A549 (cell line): ENCODE measurements around the gene SNAP91.

Experiments used
- CEBPB ChIP-seq, 2 experiments: fragments of >200 bp in 1 of 2; sonication (Bioruptor Twin) in 1 of 2; formaldehyde crosslinking in 1 of 2; IDR thresholded peaks; 2 replicates each; pipeline ENCODE4 v1.6.1; 2012 to 2016
- CTCF ChIP-seq: fragments of >200 bp; sonication (Bioruptor Twin); formaldehyde crosslinking; IDR thresholded peaks from 3 replicates; pipeline ENCODE4 v1.5.1; 2016
- E2F6 ChIP-seq: IDR thresholded peaks from 2 replicates; pipeline ENCODE4 v1.6.1; 2012; ENCODE audit warnings: low read depth, borderline replicate concordance
- EP300 ChIP-seq, 2 experiments: fragments of >200 bp; sonication (Bioruptor Twin); formaldehyde crosslinking; IDR thresholded peaks; 2 replicates in 1 of 2; 3 replicates in 1 of 2; pipeline ENCODE4 v1.6.1; 2016 to 2017
- FOSL2 ChIP-seq, 2 experiments: fragments of 450-650 bp in 1 of 2; fragments of >200 bp in 1 of 2; sonication (Bioruptor Twin) in 1 of 2; formaldehyde crosslinking; IDR thresholded peaks; 2 replicates each; pipeline versions ENCODE4 v1.5.0 to v1.6.1; 2016 to 2020; ENCODE audit warnings: mild to moderate bottlenecking in 1 of 2, moderate library complexity in 1 of 2
- PBX3 ChIP-seq: IDR thresholded peaks from 2 replicates; pipeline ENCODE4 v1.6.1; 2012
- POLR2A ChIP-seq: IDR thresholded peaks from 2 replicates; pipeline ENCODE4 v1.6.1; 2012; ENCODE audit warnings: mild to moderate bottlenecking, low read length
- TF ChIP-seq, protein P1 (sequence below): fragments of 450-650 bp; IDR thresholded peaks from 2 replicates; pipeline ENCODE4 v1.6.1; 2014; ENCODE audit warnings: antibody characterized with exemption

DNA sequence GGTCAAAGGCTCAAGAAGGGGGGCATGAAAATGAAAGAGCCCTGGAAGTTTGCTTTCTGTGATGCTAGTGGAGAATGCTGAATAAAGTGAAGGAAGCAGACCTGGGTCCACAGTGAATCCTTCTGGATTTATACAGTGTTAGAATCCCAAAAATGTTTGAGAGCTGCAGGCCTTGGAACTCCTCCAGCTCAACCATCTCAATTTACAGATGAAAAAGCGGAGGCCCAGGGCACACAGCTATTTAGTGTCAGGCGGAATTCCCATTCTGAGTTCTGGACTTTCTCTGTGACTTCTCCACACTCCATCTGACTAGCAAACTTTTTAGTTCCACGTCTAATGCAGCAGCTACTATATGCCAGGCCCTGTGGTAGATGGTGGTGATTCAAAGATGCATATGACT, 198.1 kb downstream of the SNAP91 start:
- TF ChIP-seq CEBPB (IDR thresholded peaks at IDR 0.05) (no peak), EP300 (IDR thresholded peaks at IDR 0.05) (no peak), POLR2A (no peak), CTCF (no peak), E2F6 (no peak), FOSL2 (IDR thresholded peaks at IDR 0.05) (no peak), FOSL2 (CRISPR knock-in tag; IDR thresholded peaks at IDR 0.05) (no peak), PBX3 (no peak)
- TF ChIP-seq, protein P1, sequence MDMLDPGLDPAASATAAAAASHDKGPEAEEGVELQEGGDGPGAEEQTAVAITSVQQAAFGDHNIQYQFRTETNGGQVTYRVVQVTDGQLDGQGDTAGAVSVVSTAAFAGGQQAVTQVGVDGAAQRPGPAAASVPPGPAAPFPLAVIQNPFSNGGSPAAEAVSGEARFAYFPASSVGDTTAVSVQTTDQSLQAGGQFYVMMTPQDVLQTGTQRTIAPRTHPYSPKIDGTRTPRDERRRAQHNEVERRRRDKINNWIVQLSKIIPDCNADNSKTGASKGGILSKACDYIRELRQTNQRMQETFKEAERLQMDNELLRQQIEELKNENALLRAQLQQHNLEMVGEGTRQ, result no peak
